HEK293T (cell line): ENCODE results near the gene YY1.

Source experiments
- BHLHE40 ChIP-seq: fragments of 450-650 bp; IDR thresholded peaks from 2 replicates; pipeline ENCODE4 v1.6.1; 2016; ENCODE audit warnings: mild to moderate bottlenecking, moderate library complexity, borderline replicate concordance
- CTBP1 ChIP-seq: fragments of 450-650 bp; IDR thresholded peaks from 2 replicates; pipeline ENCODE4 v1.6.1; 2016; ENCODE audit warnings: borderline replicate concordance
- ELF4 ChIP-seq: fragments of 450-650 bp; IDR thresholded peaks from 2 replicates; pipeline ENCODE4 v1.6.1; 2017; ENCODE audit warnings: antibody characterized with exemption
- FOXK2 ChIP-seq: fragments of 450-650 bp; IDR thresholded peaks from 2 replicates; pipeline ENCODE4 v1.6.1; 2016; ENCODE audit warnings: mild to moderate bottlenecking
- HDGF ChIP-seq: fragments of 450-650 bp; IDR thresholded peaks from 2 replicates; pipeline ENCODE4 v1.6.1; 2017; ENCODE audit warnings: antibody characterized with exemption, borderline replicate concordance
- L3MBTL2 ChIP-seq: fragments of 450-650 bp; conservative IDR thresholded peaks from 2 replicates; pipeline ENCODE4 v1.6.1; 2016; ENCODE audit warnings: mild to moderate bottlenecking
- NFRKB ChIP-seq: fragments of 450-650 bp; IDR thresholded peaks from 2 replicates; pipeline ENCODE4 v1.6.1; 2016; ENCODE audit warnings: mild to moderate bottlenecking, moderate library complexity
- PKNOX1 ChIP-seq: fragments of 450-650 bp; IDR thresholded peaks from 2 replicates; pipeline ENCODE4 v1.6.1; 2016
- SP1 ChIP-seq: fragments of 450-650 bp; IDR thresholded peaks from 2 replicates; pipeline ENCODE4 v1.6.1; 2017
- SUZ12 ChIP-seq: fragments of 450-650 bp; IDR thresholded peaks from 2 replicates; pipeline ENCODE4 v1.6.1; 2016; ENCODE audit warnings: mild to moderate bottlenecking
- TARDBP ChIP-seq: fragments of 450-650 bp; IDR thresholded peaks from 2 replicates; pipeline ENCODE4 v1.6.1; 2016

DNA sequence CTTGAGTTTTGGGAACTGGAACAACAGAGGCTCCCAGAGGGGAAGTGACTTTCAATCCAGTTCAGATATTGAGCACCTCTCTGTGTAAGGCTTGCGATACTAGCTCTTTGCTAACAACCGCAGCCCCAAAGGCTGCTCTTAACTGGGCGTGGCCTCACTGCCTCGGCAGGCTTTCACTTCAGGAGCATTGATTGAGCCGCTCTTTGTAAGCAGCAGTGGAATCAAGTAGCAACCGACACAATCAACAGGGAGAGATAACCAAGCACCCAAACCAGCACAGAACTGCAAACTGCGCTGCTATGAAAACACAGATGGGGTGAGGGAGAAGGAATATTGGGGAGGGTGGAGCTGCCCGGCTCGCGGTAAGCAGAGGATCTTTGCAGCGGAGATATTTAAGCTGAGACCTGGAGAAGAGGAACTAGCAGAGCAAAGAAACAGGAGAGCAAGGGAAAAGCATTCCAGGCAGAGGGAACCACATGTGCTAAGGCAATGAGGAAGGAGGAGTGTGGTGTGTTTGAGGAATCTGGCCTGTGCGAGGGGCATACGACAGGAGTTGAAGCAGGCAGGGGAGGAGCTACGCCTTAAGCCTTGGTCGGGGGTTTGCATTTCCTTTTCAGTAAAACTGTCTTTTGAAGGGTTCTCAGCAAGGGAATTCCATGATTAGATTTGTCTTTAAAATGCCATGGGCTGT, 17.3 kb upstream of the YY1 start:
- TF ChIP-seq TARDBP (no peak), FOXK2 (no peak), PKNOX1 (no peak), ELF4 (no peak), SP1 (no peak), NFRKB (no peak), BHLHE40 (no peak), SUZ12 (no peak), CTBP1 (no peak), L3MBTL2 (no peak), HDGF (no peak)
